OCI-LY3 (cell line): ENCODE data around the gene NACA2.

Experiments used
- EZH2phosphoT487 ChIP-seq: fragments of 200-600 bp; shearing (Covaris generic); IDR thresholded peaks from 2 replicates; pipeline ENCODE4 v1.6.1; 2018; ENCODE audit warnings: antibody characterized with exemption, mixed run types, low read depth
- TF ChIP-seq, protein P1 (sequence below): fragments of 200-600, 300-600 bp; sonication (generic); IDR thresholded peaks from 2 replicates; pipeline ENCODE4 v1.5.1; 2014; ENCODE audit warnings: antibody characterized with exemption, low read length, low read depth

GRCh38 chr17:61597607-61598006 lies 6.6 kb upstream of the NACA2 start:
- TF ChIP-seq, protein P1, sequence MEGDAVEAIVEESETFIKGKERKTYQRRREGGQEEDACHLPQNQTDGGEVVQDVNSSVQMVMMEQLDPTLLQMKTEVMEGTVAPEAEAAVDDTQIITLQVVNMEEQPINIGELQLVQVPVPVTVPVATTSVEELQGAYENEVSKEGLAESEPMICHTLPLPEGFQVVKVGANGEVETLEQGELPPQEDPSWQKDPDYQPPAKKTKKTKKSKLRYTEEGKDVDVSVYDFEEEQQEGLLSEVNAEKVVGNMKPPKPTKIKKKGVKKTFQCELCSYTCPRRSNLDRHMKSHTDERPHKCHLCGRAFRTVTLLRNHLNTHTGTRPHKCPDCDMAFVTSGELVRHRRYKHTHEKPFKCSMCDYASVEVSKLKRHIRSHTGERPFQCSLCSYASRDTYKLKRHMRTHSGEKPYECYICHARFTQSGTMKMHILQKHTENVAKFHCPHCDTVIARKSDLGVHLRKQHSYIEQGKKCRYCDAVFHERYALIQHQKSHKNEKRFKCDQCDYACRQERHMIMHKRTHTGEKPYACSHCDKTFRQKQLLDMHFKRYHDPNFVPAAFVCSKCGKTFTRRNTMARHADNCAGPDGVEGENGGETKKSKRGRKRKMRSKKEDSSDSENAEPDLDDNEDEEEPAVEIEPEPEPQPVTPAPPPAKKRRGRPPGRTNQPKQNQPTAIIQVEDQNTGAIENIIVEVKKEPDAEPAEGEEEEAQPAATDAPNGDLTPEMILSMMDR: no peak
- no peak for TF ChIP-seq EZH2phosphoT487
